Fibroblast of the conjunctiva (primary cell): ENCODE measurements around the gene CDX2.

ENCODE experiments used
- DNase-seq: peaks from one replicate; pipeline ENCODE4 v3.0.0-alpha.2; 2010; ENCODE audit warnings: low read depth

Gene CDX2

GRCh38 chr13:27978301-27978968 lies 9.3 kb upstream of the CDX2 start:
- DNase-seq: no peak

GRCh38 chr13:27977476-27978300 lies 8.6 kb upstream of the CDX2 start:
- DNase-seq: no peak

- DNase-seq: no peak
Observed at GRCh38 chr13:27976362-27977091, 7.4 kb upstream of the CDX2 start.

GRCh38 chr13:27975564-27976361 lies 6.6 kb upstream of the CDX2 start:
- DNase-seq: no peak

- DNase-seq: no peak
Observed at GRCh38 chr13:27973961-27974662, 5.0 kb upstream of the CDX2 start.

- DNase-seq: no peak
Observed at GRCh38 chr13:27973291-27973690, 4.2 kb upstream of the CDX2 start.

- DNase-seq: no peak
Observed at GRCh38 chr13:27972478-27972820, 3.3 kb upstream of the CDX2 start.

GRCh38 chr13:27971776-27972477 lies 2.8 kb upstream of the CDX2 start:
- no peak for DNase-seq

- DNase-seq: no peak
Observed at GRCh38 chr13:27971236-27971645, 2.1 kb upstream of the CDX2 start.

- no peak for DNase-seq
Observed at GRCh38 chr13:27970382-27971235, 1.5 kb upstream of the CDX2 start.

- DNase-seq: no peak
Observed at GRCh38 chr13:27969866-27970229, 733 bp upstream of the CDX2 start.

GRCh38 chr13:27968316-27969081 lies 616 bp downstream of the CDX2 start:
- DNase-seq: no peak

GRCh38 chr13:27967736-27968315 lies 1.3 kb downstream of the CDX2 start:
- no peak for DNase-seq

- no peak for DNase-seq
Observed at GRCh38 chr13:27967203-27967735, 1.8 kb downstream of the CDX2 start.

GRCh38 chr13:27966641-27967202 lies 2.4 kb downstream of the CDX2 start:
- no peak for DNase-seq

GRCh38 chr13:27965740-27966640 lies 3.1 kb downstream of the CDX2 start:
- no peak for DNase-seq

GRCh38 chr13:27965343-27965739 lies 3.8 kb downstream of the CDX2 start:
- no peak for DNase-seq
